ENCODE data around the gene RAB26. TPM values are rescaled to one million over a fixed set of nuclear protein-coding genes. Genes with fewer than 3 reads are reported as not detected.
A peak's percentile ranks its signal among the peaks of the same experiment; 100 is the strongest.
"Not testable (repeated sequence)": the region's sequence is repeated elsewhere in the genome, so short reads cannot be mapped to it uniquely, and the experiment has no call there.

The RAB26 gene
- total RNA-seq, 1 donor from 2014 or later = not detected

DNA sequence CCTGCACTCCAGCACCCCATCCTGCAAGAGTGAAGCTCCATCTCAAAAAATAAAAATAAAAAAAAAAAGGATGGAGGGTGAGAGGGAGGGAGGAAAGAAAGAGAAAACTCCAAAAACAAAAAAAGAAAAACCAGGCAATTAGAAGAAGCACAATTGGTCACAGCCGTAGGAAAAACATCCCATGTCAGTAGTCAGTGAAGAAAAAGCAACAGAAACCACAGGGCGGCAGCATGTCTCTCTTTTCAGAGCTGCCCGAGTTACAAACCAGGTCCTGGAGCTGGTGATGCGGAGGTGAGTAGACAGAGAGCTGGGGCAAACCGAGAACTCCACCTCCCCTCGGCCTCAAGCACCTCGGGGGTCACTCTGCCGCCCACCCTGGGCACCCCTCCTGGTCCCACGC lies 27.1 kb upstream of the RAB26 start:
- TF ChIP-seq, protein P1, sequence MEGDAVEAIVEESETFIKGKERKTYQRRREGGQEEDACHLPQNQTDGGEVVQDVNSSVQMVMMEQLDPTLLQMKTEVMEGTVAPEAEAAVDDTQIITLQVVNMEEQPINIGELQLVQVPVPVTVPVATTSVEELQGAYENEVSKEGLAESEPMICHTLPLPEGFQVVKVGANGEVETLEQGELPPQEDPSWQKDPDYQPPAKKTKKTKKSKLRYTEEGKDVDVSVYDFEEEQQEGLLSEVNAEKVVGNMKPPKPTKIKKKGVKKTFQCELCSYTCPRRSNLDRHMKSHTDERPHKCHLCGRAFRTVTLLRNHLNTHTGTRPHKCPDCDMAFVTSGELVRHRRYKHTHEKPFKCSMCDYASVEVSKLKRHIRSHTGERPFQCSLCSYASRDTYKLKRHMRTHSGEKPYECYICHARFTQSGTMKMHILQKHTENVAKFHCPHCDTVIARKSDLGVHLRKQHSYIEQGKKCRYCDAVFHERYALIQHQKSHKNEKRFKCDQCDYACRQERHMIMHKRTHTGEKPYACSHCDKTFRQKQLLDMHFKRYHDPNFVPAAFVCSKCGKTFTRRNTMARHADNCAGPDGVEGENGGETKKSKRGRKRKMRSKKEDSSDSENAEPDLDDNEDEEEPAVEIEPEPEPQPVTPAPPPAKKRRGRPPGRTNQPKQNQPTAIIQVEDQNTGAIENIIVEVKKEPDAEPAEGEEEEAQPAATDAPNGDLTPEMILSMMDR (IDR thresholded peaks at IDR 0.05) = peak; percentile 33 to 64 (median 62)
- peaks cover 19 to 39% of the 10 kb centered on the region in 2 donors for H3K4me1 ChIP-seq
- H3K27me3 ChIP-seq, H3K9me3 ChIP-seq, H3K36me3 ChIP-seq: not testable (repeated sequence)
- H3K27ac ChIP-seq = peak overlapping the region; percentile 94 to 99
- peak overlapping the region; percentile 47 to 62 for H3K4me3 ChIP-seq
- peak in 1 of 2 donors; percentile 89 for DNase-seq (ENCODE audit: low spot score in 2 of 2)
- intact Hi-C loops (cut with DNase I) = loop anchor here (1.0 kb wide), 2 partner anchors 19 to 34 kb away; partner anchors contain the start of gene TRAF7

- Histone ChIP-seq H3K4me1 (peaks cover 23 to 44% of the 10 kb centered on the region in 2 donors), H3K4me3 (peak overlapping the region; percentile 47 to 62), H3K27ac (peak overlapping the region; percentile 94 to 99), H3K9me3 (no peaks in the 10 kb centered on the region), H3K36me3 (peaks cover 5 to 6% of the 10 kb centered on the region in 2 donors), H3K27me3 (no peaks in the 10 kb centered on the region)
- peak in 1 of 2 donors; percentile 78 for DNase-seq (ENCODE audit: low spot score in 2 of 2)
- TF ChIP-seq, protein P1 (IDR thresholded peaks at IDR 0.05) = no peak
- intact Hi-C loops (cut with DNase I) = loop anchor here (1.0 kb wide), 2 partner anchors 18 to 33 kb away; partner anchors contain the start of gene TRAF7
Observed at GRCh38 chr16:2121853-2122252, 26.6 kb upstream of the RAB26 start.

DNA sequence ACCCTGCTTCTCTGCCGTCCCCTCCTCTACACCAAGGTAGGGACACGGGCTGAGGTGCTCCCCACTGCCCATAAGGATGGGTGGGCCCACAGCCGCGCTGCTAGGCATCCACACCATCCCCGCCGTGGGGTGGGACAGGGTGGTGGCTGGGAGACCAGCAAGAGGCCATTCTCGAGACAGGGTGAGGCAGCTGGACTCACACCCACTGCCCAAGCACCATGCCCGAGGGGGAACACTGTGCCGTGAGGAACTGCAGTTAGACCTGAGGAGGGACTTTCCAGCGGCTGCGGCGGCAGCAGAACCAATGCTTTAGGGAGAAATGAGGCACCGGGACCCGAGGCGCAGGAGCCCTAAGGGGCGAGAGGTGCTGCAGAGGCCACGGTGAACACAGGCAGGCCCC lies 26.0 kb upstream of the RAB26 start:
- TF ChIP-seq, protein P1 (IDR thresholded peaks at IDR 0.05) = no peak
- Histone ChIP-seq H3K4me3 (peak overlapping the region; percentile 47 to 62), H3K9me3 (no peaks in the 10 kb centered on the region), H3K36me3 (peaks cover under 1% of the 10 kb centered on the region in 2 donors), H3K4me1 (peaks cover 29 to 49% of the 10 kb centered on the region in 2 donors), H3K27me3 (no peaks in the 10 kb centered on the region), H3K27ac (peak overlapping the region; percentile 94 to 99)
- intact Hi-C loops (cut with DNase I) = no loop called here
- DNase-seq (ENCODE audit: low spot score in 2 of 2) = no peak

- H3K4me1 ChIP-seq = peaks cover 29 to 49% of the 10 kb centered on the region in 2 donors
- DNase-seq (ENCODE audit: low spot score in 2 of 2); H3K27me3 ChIP-seq; H3K9me3 ChIP-seq; H3K36me3 ChIP-seq; intact Hi-C loops (cut with DNase I): not testable (repeated sequence)
- peak overlapping the region; percentile 94 to 99 for H3K27ac ChIP-seq
- H3K4me3 ChIP-seq = peak overlapping the region; percentile 47 to 62
Observed at GRCh38 chr16:2122934-2123683, 25.3 kb upstream of the RAB26 start.

- H3K27me3 ChIP-seq; H3K9me3 ChIP-seq; DNase-seq (ENCODE audit: low spot score in 2 of 2); intact Hi-C loops (cut with DNase I); H3K36me3 ChIP-seq: not testable (repeated sequence)
- peak overlapping the region; percentile 94 to 99 for H3K27ac ChIP-seq
- peaks cover 34 to 54% of the 10 kb centered on the region in 2 donors for H3K4me1 ChIP-seq
- H3K4me3 ChIP-seq = peak overlapping the region; percentile 44 to 62
Observed at GRCh38 chr16:2123706-2124376, 24.6 kb upstream of the RAB26 start.

DNA sequence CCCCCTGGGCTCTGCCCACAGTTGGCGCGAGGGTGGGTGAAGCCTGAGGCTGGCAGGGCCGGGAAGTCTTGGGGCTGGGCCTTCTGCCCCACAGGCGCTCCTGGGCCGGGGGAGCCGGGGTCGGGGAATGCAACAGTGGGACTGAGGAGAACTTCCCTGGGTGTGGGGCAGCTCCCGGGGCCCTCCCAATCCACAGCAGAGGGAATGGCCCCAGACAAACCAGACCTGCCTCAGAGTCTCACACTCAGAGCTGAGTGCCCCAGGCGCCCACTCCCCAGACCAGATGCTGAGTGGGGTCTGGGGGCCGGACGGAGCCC lies 24.1 kb upstream of the RAB26 start:
- DNase-seq (ENCODE audit: low spot score in 2 of 2); H3K27me3 ChIP-seq; intact Hi-C loops (cut with DNase I); H3K9me3 ChIP-seq; H3K36me3 ChIP-seq: not testable (repeated sequence)
- Histone ChIP-seq H3K4me3 (peak overlapping the region; percentile 44 to 62), H3K27ac (peak overlapping the region; percentile 94 to 99), H3K4me1 (peaks cover 34 to 56% of the 10 kb centered on the region in 2 donors)

GRCh38 chr16:2124694-2125444 lies 23.6 kb upstream of the RAB26 start:
- peak overlapping the region; percentile 94 to 99 for H3K27ac ChIP-seq
- DNase-seq (ENCODE audit: low spot score in 2 of 2) = peak; percentile 75 to 94
- intact Hi-C loops (cut with DNase I); H3K27me3 ChIP-seq; H3K9me3 ChIP-seq; H3K36me3 ChIP-seq: not testable (repeated sequence)
- peak overlapping the region; percentile 44 to 62 for H3K4me3 ChIP-seq
- peaks cover 34 to 56% of the 10 kb centered on the region in 2 donors for H3K4me1 ChIP-seq

GRCh38 chr16:2125609-2126008 lies 22.8 kb upstream of the RAB26 start:
- Histone ChIP-seq H3K4me3 (peak overlapping the region; percentile 44 to 62), H3K4me1 (peaks cover 34 to 59% of the 10 kb centered on the region in 2 donors), H3K27ac (peak overlapping the region; percentile 94 to 99)
- intact Hi-C loops (cut with DNase I); DNase-seq (ENCODE audit: low spot score in 2 of 2); H3K36me3 ChIP-seq; H3K9me3 ChIP-seq; H3K27me3 ChIP-seq: not testable (repeated sequence)
